Adrenal gland (tissue), 5 donors: Measurements from ENCODE around the gene HTR2A.
"Not testable (repeated sequence)": the region's sequence is repeated elsewhere in the genome, so short reads cannot be mapped to it uniquely, and the experiment has no call there.

Experiments used
- POLR2A ChIP-seq, 2 donors: fragments of 450-650 bp; IDR thresholded peaks; one replicate each; pipeline ENCODE4 v1.6.1; 2017; ENCODE audit warnings: antibody characterized with exemption in 2 of 2, mild to moderate bottlenecking in 2 of 2, moderate library complexity in 1 of 2
- TF ChIP-seq, protein P1 (sequence below), 6 experiments: fragments of 450-650 bp in 4 of 6; fragments of 200-600 bp in 2 of 6; sonication (generic) in 1 of 6; IDR thresholded peaks; 1 replicate in 5 of 6; 2 replicates in 1 of 6; pipeline versions ENCODE4 v1.5.1 to v1.8.0; 2016 to 2021; ENCODE audit warnings: antibody characterized with exemption in 6 of 6, mild to moderate bottlenecking in 2 of 6, moderate library complexity in 1 of 6
- donor health status: DM: no; HTN: no; CAD: no.

DNA sequence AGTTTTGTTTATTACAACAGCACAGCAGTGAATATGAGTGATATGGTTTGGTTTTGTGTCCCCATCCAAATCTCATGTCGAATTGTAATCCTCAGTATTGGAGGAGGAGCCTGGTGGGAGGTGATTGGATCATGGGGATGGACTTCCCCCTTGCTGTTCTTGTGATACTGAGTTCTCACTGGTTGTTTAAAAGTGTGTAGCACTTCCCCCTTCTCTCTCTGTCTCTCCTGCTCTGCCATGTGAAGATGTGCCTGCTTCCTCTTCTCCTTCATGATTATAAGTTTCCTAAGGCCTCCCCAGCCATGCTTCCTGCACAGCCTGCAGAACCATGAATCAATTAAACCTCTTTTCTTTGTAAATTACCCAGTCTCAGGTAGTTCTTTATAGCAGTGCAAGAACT is 91.9 kb downstream of the HTR2A start:
- TF ChIP-seq, protein P1, sequence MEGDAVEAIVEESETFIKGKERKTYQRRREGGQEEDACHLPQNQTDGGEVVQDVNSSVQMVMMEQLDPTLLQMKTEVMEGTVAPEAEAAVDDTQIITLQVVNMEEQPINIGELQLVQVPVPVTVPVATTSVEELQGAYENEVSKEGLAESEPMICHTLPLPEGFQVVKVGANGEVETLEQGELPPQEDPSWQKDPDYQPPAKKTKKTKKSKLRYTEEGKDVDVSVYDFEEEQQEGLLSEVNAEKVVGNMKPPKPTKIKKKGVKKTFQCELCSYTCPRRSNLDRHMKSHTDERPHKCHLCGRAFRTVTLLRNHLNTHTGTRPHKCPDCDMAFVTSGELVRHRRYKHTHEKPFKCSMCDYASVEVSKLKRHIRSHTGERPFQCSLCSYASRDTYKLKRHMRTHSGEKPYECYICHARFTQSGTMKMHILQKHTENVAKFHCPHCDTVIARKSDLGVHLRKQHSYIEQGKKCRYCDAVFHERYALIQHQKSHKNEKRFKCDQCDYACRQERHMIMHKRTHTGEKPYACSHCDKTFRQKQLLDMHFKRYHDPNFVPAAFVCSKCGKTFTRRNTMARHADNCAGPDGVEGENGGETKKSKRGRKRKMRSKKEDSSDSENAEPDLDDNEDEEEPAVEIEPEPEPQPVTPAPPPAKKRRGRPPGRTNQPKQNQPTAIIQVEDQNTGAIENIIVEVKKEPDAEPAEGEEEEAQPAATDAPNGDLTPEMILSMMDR (IDR thresholded peaks at IDR 0.05) = not testable (repeated sequence)
- not testable (repeated sequence) for TF ChIP-seq POLR2A (IDR thresholded peaks at IDR 0.05)
